ENCODE measurements around the gene PHACTR1.

The PHACTR1 gene

DNA sequence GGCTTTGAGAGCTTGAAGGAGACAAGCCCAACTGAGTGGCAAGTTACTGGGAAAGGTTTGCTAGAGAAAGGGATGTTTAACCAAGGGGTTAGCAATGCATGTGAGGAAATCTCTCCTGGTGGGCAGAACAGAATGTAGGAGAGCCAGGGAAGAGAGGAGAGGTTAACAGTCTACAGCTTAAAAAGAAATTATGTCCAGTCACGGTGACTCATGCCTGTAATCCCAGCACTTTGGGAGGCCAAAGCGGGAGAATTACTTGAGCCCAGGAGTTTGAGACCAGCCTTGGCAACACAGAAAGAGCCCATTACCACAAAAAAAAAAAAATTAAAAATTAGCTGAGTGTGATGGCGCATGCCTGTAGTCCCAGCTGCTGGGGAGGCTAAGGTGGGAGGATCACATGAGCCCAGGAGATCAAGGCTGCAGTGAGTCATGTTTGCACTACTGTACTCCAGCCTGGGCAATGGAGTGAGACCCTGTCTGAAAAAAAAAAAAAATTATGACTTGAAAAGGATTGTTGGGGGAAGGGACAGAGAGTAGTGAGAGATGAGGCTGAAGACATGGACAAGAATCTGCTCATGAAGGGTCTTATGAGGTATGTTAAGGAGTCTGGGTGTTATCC, 346.8 kb downstream of the PHACTR1 start:
- TF ChIP-seq CEBPB (IDR thresholded peaks at IDR 0.05) (no peak), TCF12 (IDR thresholded peaks at IDR 0.05; ENCODE audit: low read depth) (no peak), TEAD4 (IDR thresholded peaks at IDR 0.05) (no peak), TAF1 (IDR thresholded peaks at IDR 0.05; ENCODE audit: low read depth) (no peak)
- TF ChIP-seq, protein P1, sequence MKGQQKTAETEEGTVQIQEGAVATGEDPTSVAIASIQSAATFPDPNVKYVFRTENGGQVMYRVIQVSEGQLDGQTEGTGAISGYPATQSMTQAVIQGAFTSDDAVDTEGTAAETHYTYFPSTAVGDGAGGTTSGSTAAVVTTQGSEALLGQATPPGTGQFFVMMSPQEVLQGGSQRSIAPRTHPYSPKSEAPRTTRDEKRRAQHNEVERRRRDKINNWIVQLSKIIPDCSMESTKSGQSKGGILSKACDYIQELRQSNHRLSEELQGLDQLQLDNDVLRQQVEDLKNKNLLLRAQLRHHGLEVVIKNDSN (IDR thresholded peaks at IDR 0.05): no peak

DNA sequence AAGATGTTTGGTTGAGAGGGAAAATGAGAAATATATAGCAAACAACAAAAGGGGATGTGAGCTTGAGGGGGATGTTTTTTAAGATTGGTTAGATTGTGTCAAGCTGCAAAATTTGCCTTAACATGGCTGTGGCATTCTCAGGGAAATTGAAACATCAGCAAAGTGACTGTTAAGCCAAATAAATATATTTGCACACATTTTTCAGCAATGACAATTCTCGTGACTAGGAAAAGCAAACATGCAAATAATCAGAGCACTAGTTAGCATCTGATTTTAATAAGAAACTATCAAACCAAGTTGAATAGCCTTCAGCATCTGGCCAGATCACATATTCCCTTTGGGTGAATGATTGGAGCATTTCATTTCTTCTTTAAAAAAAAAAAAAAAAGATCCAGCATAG, 349.0 kb downstream of the PHACTR1 start:
- no peak for TF ChIP-seq FOXM1 (IDR thresholded peaks at IDR 0.05; ENCODE audit: borderline replicate concordance, low read depth)
- TF ChIP-seq TCF12 (IDR thresholded peaks at IDR 0.05; ENCODE audit: low read depth): no peak
- no peak for TF ChIP-seq YY1 (IDR thresholded peaks at IDR 0.05; ENCODE audit: low read depth)

DNA sequence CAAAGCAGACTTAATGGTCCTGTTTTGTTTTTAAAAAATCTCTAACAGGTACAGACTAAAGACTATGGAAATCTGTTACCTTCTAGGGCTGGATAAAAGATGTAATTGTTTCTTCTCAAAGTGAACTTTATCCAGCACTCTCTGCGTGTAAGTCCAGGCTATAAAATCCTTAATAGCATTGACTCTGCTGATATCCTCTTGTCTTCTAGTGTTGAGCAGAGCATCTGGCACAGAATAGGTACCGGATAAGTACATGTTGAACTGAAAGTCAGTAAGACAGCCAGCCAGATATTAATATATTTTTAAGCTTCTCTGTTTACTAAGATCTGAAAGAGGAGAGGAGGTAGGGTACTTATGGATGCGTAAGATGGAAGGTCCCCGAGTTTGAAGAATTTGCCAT, 349.5 kb downstream of the PHACTR1 start:
- TF ChIP-seq, protein P1 (IDR thresholded peaks at IDR 0.05): no peak
- TF ChIP-seq CEBPB (IDR thresholded peaks at IDR 0.05) (no peak), NFIC (IDR thresholded peaks at IDR 0.05) (no peak), EGR1 (IDR thresholded peaks at IDR 0.05) (no peak), RAD21 (IDR thresholded peaks at IDR 0.05; ENCODE audit: low read depth) (no peak), YY1 (IDR thresholded peaks at IDR 0.05; ENCODE audit: low read depth) (no peak), TCF12 (IDR thresholded peaks at IDR 0.05; ENCODE audit: low read depth) (no peak), TAF1 (IDR thresholded peaks at IDR 0.05; ENCODE audit: low read depth) (no peak)
- TF ChIP-seq, protein P2, sequence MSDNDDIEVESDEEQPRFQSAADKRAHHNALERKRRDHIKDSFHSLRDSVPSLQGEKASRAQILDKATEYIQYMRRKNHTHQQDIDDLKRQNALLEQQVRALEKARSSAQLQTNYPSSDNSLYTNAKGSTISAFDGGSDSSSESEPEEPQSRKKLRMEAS (IDR thresholded peaks at IDR 0.05): no peak

DNA sequence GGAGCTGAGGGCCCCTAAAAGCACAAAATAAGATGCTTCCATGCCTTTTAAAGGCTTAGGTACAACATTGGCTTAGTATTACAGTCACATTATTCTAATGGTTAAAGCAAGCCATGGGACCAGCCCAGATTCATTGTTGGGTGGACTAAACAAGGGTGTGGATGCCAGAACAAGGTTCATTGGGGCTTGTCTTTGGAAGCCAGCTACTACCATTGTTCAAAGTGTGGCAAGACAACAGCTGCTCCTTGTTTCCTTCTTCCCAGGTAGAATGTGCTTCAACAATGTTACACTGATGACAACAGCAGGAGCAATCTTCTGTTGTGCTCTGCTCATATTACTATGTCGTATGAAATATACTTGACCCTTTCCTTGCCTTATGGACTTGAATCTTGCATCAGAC, 350.3 kb downstream of the PHACTR1 start:
- TF ChIP-seq FOXM1 (IDR thresholded peaks at IDR 0.05; ENCODE audit: borderline replicate concordance, low read depth) (no peak), EGR1 (IDR thresholded peaks at IDR 0.05) (no peak), TCF12 (IDR thresholded peaks at IDR 0.05; ENCODE audit: low read depth) (no peak), NFIC (IDR thresholded peaks at IDR 0.05) (no peak), CEBPB (IDR thresholded peaks at IDR 0.05) (no peak), CREB1 (IDR thresholded peaks at IDR 0.05; ENCODE audit: low read depth) (no peak), TEAD4 (IDR thresholded peaks at IDR 0.05) (no peak)
- TF ChIP-seq, protein P3, sequence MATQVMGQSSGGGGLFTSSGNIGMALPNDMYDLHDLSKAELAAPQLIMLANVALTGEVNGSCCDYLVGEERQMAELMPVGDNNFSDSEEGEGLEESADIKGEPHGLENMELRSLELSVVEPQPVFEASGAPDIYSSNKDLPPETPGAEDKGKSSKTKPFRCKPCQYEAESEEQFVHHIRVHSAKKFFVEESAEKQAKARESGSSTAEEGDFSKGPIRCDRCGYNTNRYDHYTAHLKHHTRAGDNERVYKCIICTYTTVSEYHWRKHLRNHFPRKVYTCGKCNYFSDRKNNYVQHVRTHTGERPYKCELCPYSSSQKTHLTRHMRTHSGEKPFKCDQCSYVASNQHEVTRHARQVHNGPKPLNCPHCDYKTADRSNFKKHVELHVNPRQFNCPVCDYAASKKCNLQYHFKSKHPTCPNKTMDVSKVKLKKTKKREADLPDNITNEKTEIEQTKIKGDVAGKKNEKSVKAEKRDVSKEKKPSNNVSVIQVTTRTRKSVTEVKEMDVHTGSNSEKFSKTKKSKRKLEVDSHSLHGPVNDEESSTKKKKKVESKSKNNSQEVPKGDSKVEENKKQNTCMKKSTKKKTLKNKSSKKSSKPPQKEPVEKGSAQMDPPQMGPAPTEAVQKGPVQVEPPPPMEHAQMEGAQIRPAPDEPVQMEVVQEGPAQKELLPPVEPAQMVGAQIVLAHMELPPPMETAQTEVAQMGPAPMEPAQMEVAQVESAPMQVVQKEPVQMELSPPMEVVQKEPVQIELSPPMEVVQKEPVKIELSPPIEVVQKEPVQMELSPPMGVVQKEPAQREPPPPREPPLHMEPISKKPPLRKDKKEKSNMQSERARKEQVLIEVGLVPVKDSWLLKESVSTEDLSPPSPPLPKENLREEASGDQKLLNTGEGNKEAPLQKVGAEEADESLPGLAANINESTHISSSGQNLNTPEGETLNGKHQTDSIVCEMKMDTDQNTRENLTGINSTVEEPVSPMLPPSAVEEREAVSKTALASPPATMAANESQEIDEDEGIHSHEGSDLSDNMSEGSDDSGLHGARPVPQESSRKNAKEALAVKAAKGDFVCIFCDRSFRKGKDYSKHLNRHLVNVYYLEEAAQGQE (IDR thresholded peaks at IDR 0.05; ENCODE audit: low read depth): no peak
- TF ChIP-seq, protein P1 (IDR thresholded peaks at IDR 0.05): no peak
- TF ChIP-seq, protein P2 (IDR thresholded peaks at IDR 0.05): no peak

DNA sequence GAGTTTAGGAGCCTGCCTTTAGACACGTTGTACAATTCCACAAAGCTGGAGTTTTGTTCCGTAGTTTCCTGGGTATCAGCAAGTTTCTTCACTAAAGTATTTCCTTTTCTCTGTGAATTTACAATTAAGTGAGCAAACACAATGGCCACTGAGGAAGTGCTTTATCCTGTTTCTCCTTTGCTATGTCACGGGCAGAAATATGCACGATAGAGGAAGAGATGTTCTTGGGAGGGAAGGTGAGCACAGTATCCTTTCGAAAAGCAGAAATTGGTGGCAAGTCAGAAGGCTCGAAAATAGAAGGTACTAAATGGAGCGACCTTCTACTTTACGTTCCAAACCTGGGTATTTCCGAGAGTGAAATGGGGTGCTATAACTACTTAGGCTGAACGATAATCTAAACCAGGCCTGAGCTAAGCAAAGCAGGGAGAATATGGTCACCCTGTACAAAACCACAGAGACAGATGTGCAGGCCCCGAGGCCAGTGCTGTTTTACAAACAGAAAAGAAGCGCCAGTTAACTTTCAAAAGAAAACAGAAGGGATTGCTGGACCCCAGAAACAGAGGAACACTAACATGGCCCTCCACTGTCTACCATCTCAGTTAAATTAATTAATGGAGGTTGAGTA, 352.1 kb downstream of the PHACTR1 start:
- no peak for TF ChIP-seq YY1 (IDR thresholded peaks at IDR 0.05; ENCODE audit: low read depth)
- TF ChIP-seq EP300 (IDR thresholded peaks at IDR 0.05; ENCODE audit: borderline replicate concordance): no peak
- TF ChIP-seq NFIC (IDR thresholded peaks at IDR 0.05): no peak
- no peak for TF ChIP-seq TCF12 (IDR thresholded peaks at IDR 0.05; ENCODE audit: low read depth)
- TF ChIP-seq CEBPB (IDR thresholded peaks at IDR 0.05): no peak
- no peak for TF ChIP-seq EGR1 (IDR thresholded peaks at IDR 0.05)
- TF ChIP-seq ZBTB7A (IDR thresholded peaks at IDR 0.05; ENCODE audit: low read depth): no peak
- TF ChIP-seq TEAD4 (IDR thresholded peaks at IDR 0.05): no peak
- TF ChIP-seq RAD21 (IDR thresholded peaks at IDR 0.05; ENCODE audit: low read depth): no peak

DNA sequence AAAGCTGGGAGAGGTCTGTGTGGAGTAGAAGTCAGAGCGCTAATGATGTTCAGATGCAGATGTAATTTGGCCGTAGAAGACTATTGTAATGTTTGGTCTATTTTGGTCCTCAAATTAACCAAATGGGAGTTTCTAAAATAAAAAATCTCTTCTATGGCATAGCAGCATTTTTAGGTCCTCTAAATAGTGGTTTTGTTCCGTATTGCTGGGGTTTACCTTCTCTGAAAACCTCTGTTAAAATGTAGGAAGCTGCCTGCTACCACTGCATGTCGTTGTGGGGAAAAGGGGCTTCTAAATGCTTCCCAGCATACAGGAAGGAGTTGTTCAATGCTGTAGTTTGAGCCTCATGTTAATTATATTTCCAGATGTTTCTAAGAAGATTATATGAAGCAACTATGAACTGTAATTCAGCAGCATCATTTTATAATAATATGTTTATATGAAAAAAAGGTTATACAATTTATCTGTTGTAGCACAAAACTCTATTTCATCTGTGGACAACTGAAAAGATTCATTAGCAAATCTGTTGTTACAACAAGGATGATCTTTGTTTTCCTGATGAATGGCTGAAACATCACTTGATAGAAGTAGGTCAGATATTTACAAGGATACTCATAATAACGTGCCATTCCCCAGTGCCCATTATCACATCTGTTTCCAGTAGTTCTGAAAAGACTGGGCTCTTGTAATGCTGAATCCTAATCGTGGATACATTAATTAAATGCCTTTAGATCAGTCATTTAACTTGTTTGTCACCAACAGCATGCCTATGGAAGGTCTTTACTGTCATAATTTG, 355.2 kb downstream of the PHACTR1 start:
- TF ChIP-seq NFIC (IDR thresholded peaks at IDR 0.05) (no peak), CREB1 (IDR thresholded peaks at IDR 0.05; ENCODE audit: low read depth) (no peak), TEAD4 (IDR thresholded peaks at IDR 0.05) (no peak), TCF12 (IDR thresholded peaks at IDR 0.05; ENCODE audit: low read depth) (no peak), YY1 (IDR thresholded peaks at IDR 0.05; ENCODE audit: low read depth) (no peak), RAD21 (IDR thresholded peaks at IDR 0.05; ENCODE audit: low read depth) (no peak), ZBTB7A (IDR thresholded peaks at IDR 0.05; ENCODE audit: low read depth) (no peak), FOXM1 (IDR thresholded peaks at IDR 0.05; ENCODE audit: borderline replicate concordance, low read depth) (no peak), TAF1 (IDR thresholded peaks at IDR 0.05; ENCODE audit: low read depth) (no peak), EGR1 (IDR thresholded peaks at IDR 0.05) (no peak), EP300 (IDR thresholded peaks at IDR 0.05; ENCODE audit: borderline replicate concordance) (no peak), CEBPB (IDR thresholded peaks at IDR 0.05) (no peak)
- TF ChIP-seq, protein P3 (IDR thresholded peaks at IDR 0.05; ENCODE audit: low read depth): no peak
- TF ChIP-seq, protein P2 (IDR thresholded peaks at IDR 0.05): no peak
- TF ChIP-seq, protein P1 (IDR thresholded peaks at IDR 0.05): no peak

Data from Ishikawa (cell line).